Endothelial cell of umbilical vein (primary cell): Measurements from ENCODE around the gene UTP18. TPM values are rescaled to one million over a fixed set of nuclear protein-coding genes. Genes with fewer than 3 reads are reported as not detected.

ENCODE experiments used
- BruUV-seq: library from RNA; stranded (reverse); fragments of 400-500 nt; replicated peaks from 2 replicates; lab custom pipeline; 2021; lab: Mats Ljungman, UMichigan
- CTCF ChIA-PET: fragments of 300-600, 350-600 bp; sonication (Branson Sonifier 250); formaldehyde crosslinking; loops from one replicate; lab custom pipeline; 2021; ENCODE audit warnings: antibody characterized with exemption, inconsistent platforms; lab: Charles Lee
- POLR2A ChIA-PET: fragments of 300-600, 350-600 bp; sonication (Branson Sonifier 250); formaldehyde crosslinking; loops from one replicate; lab custom pipeline; 2021; ENCODE audit warnings: antibody characterized with exemption, inconsistent platforms; lab: Charles Lee
- DNase-seq: peaks from one replicate; pipeline ENCODE4 v3.0.0-alpha.2; 2011; ENCODE audit warnings: low read depth, low spot score
- FAIRE-seq: peaks from 2 replicates; lab custom pipeline; 2011; peaks lifted over from hg19 to GRCh38; lab: Jason Lieb, UNC
- H2AFZ ChIP-seq: 2 replicates; pipeline ENCODE4 v1.6.0; 2012; ENCODE audit warnings: low read depth, low read length, control low read depth, inconsistent platforms
- H3K27ac ChIP-seq: 2 replicates; pipeline ENCODE4 v1.5.1; 2011; ENCODE audit warnings: low read depth, mild to moderate bottlenecking, control low read depth, low read length, moderate library complexity; ENCODE audit not compliant: insufficient read depth
- H3K27me3 ChIP-seq, 2 experiments: 2 replicates each; pipeline versions ENCODE4 v1.6.0 to v1.6.1; 2011; ENCODE audit warnings: low read length in 2 of 2, mixed read lengths in 1 of 2; ENCODE audit not compliant: control insufficient read depth in 2 of 2, insufficient read depth in 2 of 2
- H3K36me3 ChIP-seq, 2 experiments: 2 replicates in 1 of 2; 3 replicates in 1 of 2; pipeline ENCODE4 v1.5.1; 2011; ENCODE audit warnings: low read length in 2 of 2, mild to moderate bottlenecking in 1 of 2, moderate library complexity in 1 of 2; ENCODE audit not compliant: control insufficient read depth in 2 of 2, insufficient read depth in 2 of 2; ENCODE audit errors: extremely low read depth in 1 of 2
- H3K4me1 ChIP-seq: 3 replicates; pipeline ENCODE4 v1.5.1; 2011; ENCODE audit warnings: mild to moderate bottlenecking, low read length; ENCODE audit not compliant: control insufficient read depth, insufficient read depth; ENCODE audit errors: extremely low read depth
- H3K4me2 ChIP-seq: 2 replicates; pipeline ENCODE4 v1.6.1; 2011; ENCODE audit warnings: low read length, control low read depth, mixed read lengths; ENCODE audit not compliant: insufficient read depth
- H3K4me3 ChIP-seq, 3 experiments: fragments of 200-600 bp in 1 of 3; sonication (generic), shearing (Covaris generic) in 1 of 3; replicated peaks in 1 of 3; 2 replicates each; pipeline ENCODE4 v1.5.1; 2011 to 2016; ENCODE audit warnings: control low read depth in 3 of 3, low read length in 3 of 3, mild to moderate bottlenecking in 2 of 3, inconsistent platforms in 1 of 3, low read depth in 1 of 3, moderate library complexity in 1 of 3; ENCODE audit not compliant: insufficient read depth in 1 of 3
- H3K79me2 ChIP-seq: 2 replicates; pipeline ENCODE4 v1.6.0; 2012; ENCODE audit warnings: low read length, inconsistent platforms; ENCODE audit not compliant: control insufficient read depth, insufficient read depth
- H3K9ac ChIP-seq: replicated peaks from 2 replicates; pipeline ENCODE3; 2011; ENCODE audit warnings: low read length, control low read depth; ENCODE audit not compliant: insufficient read depth; ENCODE audit errors: extremely low read depth
- H3K9me1 ChIP-seq: replicated peaks from 3 replicates; pipeline ENCODE4 v1.6.0; 2011; ENCODE audit warnings: mild to moderate bottlenecking, low read length; ENCODE audit not compliant: control insufficient read depth, insufficient read depth; ENCODE audit errors: extremely low read depth
- H3K9me3 ChIP-seq: replicated peaks from 2 replicates; pipeline ENCODE4 v1.5.1; 2012; ENCODE audit warnings: low read length, inconsistent platforms; ENCODE audit not compliant: control insufficient read depth, insufficient read depth
- H4K20me1 ChIP-seq: replicated peaks from 2 replicates; pipeline ENCODE3; 2011; ENCODE audit warnings: mild to moderate bottlenecking, low read length; ENCODE audit not compliant: control insufficient read depth, insufficient read depth; ENCODE audit errors: extremely low read depth
- EZH2 ChIP-seq: IDR thresholded peaks from 2 replicates; pipeline ENCODE4 v1.6.1; 2012; ENCODE audit warnings: borderline replicate concordance, low read depth, mild to moderate bottlenecking, moderate library complexity, low read length, inconsistent platforms; ENCODE audit not compliant: severe bottlenecking
- FOS ChIP-seq: IDR thresholded peaks from 2 replicates; pipeline ENCODE4 v1.6.1; 2011; ENCODE audit warnings: mild to moderate bottlenecking, low read length, moderate library complexity, borderline replicate concordance; ENCODE audit not compliant: insufficient read depth
- GATA2 ChIP-seq: IDR thresholded peaks from 2 replicates; pipeline ENCODE4 v1.7.0; 2011; ENCODE audit warnings: low read depth, mild to moderate bottlenecking, moderate library complexity, mixed read lengths, low read length; ENCODE audit not compliant: insufficient read length, insufficient read depth
- JUN ChIP-seq: IDR thresholded peaks from 2 replicates; pipeline ENCODE4 v1.6.1; 2011; ENCODE audit warnings: borderline replicate concordance, low read depth; ENCODE audit not compliant: insufficient read length, insufficient read depth
- MYC ChIP-seq: IDR thresholded peaks from one replicate; pipeline ENCODE4 v1.6.1; 2011; ENCODE audit warnings: mild to moderate bottlenecking, low read depth, low read length
- POLR2A ChIP-seq: IDR thresholded peaks from 2 replicates; pipeline ENCODE4 v1.6.1; 2012; ENCODE audit warnings: low read depth, mild to moderate bottlenecking, control low read depth, low read length
- POLR2AphosphoS5 ChIP-seq: IDR thresholded peaks from 2 replicates; pipeline ENCODE4 v1.6.1; 2012; ENCODE audit warnings: low read depth, mild to moderate bottlenecking, control low read depth, low read length, moderate library complexity; ENCODE audit not compliant: insufficient read depth
- dilution Hi-C: fragments of 300-500 bp; cut with MboI; formaldehyde crosslinking; loops from one replicate; pipeline ENCODE4 v1.15.0; 2019; ENCODE audit warnings: low sequenced_read_pairs; ENCODE audit not compliant: extremely low pct_ligation_motif_present
- intact Hi-C: fragments of 100-400 bp; cut with micrococcal nuclease; formaldehyde crosslinking; loops from one replicate; pipeline ENCODE4 v1.10.0; 2022
- polyA plus RNA-seq, 4 experiments: library from polyadenylated mRNA; depleted of rRNA in 3 of 4; stranded (reverse) in 3 of 4; unstranded in 1 of 4; fragments of >200 nt; gene quantifications; 2 replicates each; pipeline versions ENCODE4 v1.2.1 to v1.2.3, GENCODE V29; 2011 to 2012; ENCODE audit warnings: missing spikeins in 1 of 4
- total RNA-seq: library from RNA; stranded (reverse); gene quantifications from 2 replicates; pipeline ENCODE4 v1.2.3, GENCODE V29; 2021
- TF ChIP-seq, protein P1 (sequence below), 2 donors: IDR thresholded peaks; 1 replicate in 1 of 2; 2 replicates in 1 of 2; pipeline ENCODE4 v1.5.1; 2011; ENCODE audit warnings: low read length in 2 of 2, mild to moderate bottlenecking in 2 of 2, moderate library complexity in 2 of 2, control low read depth in 1 of 2, inconsistent platforms in 1 of 2, low read depth in 1 of 2; ENCODE audit not compliant: insufficient read depth in 1 of 2; ENCODE audit errors: extremely low read depth in 1 of 2
- TF ChIP-seq, protein P2 (sequence below): IDR thresholded peaks from 2 replicates; pipeline ENCODE4 v1.6.1; 2011; ENCODE audit not compliant: insufficient read depth, insufficient read length

UTP18 gene
- total and polyA plus RNA-seq, 2 donors (not counting 3 experiments of a cell fraction or from before 2014, with no cell fraction given): 9.1 to 29.3 TPM

DNA sequence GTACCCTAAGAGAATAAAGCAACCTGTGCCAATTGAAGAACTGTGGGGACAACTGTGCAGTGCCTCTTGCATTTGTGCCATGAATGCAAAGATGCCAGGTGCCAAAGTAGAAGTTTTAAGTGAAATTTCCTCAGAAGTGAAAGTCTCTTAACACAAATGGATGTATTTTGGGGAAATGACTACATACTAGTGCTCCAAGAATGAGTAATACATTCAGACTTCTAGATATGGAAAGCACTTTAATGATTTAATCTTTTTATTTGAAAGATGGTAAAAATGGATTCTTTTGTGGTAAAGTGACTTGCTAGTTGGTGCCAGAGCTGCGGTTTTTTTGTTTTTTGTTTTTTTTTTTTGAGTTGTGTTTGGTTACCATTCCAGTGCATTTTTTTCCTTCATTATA is 15.0 kb downstream of the UTP18 start:
- no peak for DNase-seq
- Histone ChIP-seq H3K9me1 (no peaks in the 10 kb centered on the region), H3K9ac (no peak overlapping the region), H3K79me2 (peaks cover 13% of the 10 kb centered on the region), H4K20me1 (no peaks in the 10 kb centered on the region), H3K4me1 (no peaks in the 10 kb centered on the region), H3K36me3 (peaks cover 10% of the 10 kb centered on the region in 2 experiments), H3K27ac (no peak overlapping the region), H3K9me3 (no peaks in the 10 kb centered on the region), H3K27me3 (no peaks in the 10 kb centered on the region), H3K4me3 (no peak overlapping the region), H3K4me2 (no peak overlapping the region), H2AFZ (no peak overlapping the region)
- intact Hi-C loops: no loop called here
- POLR2A ChIA-PET: no interaction called here
- dilution Hi-C loops: no loop called here
- TF ChIP-seq, protein P1, sequence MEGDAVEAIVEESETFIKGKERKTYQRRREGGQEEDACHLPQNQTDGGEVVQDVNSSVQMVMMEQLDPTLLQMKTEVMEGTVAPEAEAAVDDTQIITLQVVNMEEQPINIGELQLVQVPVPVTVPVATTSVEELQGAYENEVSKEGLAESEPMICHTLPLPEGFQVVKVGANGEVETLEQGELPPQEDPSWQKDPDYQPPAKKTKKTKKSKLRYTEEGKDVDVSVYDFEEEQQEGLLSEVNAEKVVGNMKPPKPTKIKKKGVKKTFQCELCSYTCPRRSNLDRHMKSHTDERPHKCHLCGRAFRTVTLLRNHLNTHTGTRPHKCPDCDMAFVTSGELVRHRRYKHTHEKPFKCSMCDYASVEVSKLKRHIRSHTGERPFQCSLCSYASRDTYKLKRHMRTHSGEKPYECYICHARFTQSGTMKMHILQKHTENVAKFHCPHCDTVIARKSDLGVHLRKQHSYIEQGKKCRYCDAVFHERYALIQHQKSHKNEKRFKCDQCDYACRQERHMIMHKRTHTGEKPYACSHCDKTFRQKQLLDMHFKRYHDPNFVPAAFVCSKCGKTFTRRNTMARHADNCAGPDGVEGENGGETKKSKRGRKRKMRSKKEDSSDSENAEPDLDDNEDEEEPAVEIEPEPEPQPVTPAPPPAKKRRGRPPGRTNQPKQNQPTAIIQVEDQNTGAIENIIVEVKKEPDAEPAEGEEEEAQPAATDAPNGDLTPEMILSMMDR (IDR thresholded peaks at IDR 0.05; ENCODE audit: extremely low read depth in 1 of 2, insufficient read depth in 1 of 2, low read depth in 1 of 2, low read length in 2 of 2): no peak
- no peak for TF ChIP-seq FOS
- no peak for TF ChIP-seq POLR2A
- TF ChIP-seq, protein P2, sequence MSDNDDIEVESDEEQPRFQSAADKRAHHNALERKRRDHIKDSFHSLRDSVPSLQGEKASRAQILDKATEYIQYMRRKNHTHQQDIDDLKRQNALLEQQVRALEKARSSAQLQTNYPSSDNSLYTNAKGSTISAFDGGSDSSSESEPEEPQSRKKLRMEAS: no peak
- no peak for TF ChIP-seq MYC
- TF ChIP-seq EZH2: no peak
- no peak for TF ChIP-seq GATA2
- TF ChIP-seq POLR2AphosphoS5: no peak
- TF ChIP-seq JUN: no peak
- no peak for FAIRE-seq
- no TSS peak for BruUV-seq
- CTCF ChIA-PET: no interaction called here
